HG03095 (cell line): ENCODE data around the gene NEDD8.

Experiments
- ATAC-seq: cut with Tn5 transposase; IDR thresholded peaks from one replicate; pipeline ENCODE4 v1.9.1; 2021; ENCODE audit warnings: moderate library complexity; ENCODE audit not compliant: unreplicated experiment

The NEDD8 gene

DNA sequence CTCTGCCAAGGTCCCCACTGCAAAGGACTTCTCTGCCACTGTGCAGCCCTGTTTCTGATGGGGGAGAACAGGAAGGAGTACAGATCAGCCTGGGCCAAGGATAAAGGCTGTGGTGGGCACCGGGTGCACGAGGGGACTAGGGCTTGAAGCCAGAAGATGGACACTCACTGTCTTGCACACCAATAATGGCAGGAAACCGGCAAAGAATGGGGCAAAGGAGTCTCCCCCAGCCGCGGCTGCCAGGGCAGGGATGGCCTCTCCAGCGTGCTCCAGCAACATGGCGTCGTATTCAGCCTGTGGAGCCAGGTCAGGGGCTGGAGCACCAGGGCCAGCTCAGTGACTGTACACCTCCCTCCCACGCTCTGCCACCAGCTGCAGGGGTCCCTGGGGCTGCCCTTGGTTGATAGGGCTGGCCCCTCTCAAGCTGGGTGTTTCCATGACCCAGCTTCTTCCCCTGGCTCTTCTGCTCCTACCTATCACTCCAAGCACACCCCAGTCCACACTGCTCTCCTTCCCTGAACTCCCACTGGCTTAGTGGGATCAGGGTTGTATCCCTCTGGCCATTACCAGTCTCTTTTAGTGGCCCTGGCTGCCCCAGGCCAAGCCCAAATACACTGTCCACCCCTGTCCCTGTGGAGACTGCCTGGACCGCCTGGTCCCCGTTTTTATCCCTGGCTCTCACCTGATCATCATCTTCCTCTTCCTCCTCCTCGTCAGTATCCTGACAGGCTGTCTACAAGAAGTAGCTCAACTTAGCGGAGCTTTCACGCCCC, 49.9 kb downstream of the NEDD8 start:
- ATAC-seq = no peak

DNA sequence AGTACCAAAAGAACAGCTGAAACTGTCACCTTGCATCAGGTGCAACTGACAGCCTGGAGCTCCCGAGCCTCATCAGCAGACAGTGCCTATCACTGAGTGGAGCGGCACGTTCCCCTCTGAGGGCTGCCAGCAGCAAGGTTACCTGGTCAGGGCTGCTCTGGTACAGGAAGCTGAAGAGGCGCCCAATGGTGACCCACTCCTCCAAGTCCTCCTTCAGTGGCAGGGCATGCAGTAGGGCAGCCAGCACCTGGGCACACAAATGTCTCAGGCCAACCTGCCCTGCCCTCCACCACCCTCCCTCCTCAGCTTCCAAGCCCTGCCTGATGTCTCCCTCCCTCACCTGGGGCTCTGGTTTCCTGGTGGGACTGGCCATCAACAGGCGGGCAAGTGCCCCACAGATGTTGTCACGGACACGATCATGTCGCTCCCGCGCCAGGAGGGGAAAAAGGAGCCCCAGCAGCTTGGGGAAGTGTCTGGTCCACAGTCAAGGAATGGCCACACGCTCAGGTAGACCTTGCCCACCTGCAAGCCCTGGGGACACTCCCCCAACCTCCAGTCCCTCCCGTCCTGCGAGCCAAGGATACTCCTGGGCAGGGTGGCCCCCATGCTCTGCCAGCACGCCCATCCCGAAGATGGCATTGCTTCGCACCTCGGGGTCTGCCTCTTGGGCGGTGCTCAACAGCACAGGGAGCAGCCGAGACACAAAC, 50.6 kb downstream of the NEDD8 start:
- no peak for ATAC-seq

DNA sequence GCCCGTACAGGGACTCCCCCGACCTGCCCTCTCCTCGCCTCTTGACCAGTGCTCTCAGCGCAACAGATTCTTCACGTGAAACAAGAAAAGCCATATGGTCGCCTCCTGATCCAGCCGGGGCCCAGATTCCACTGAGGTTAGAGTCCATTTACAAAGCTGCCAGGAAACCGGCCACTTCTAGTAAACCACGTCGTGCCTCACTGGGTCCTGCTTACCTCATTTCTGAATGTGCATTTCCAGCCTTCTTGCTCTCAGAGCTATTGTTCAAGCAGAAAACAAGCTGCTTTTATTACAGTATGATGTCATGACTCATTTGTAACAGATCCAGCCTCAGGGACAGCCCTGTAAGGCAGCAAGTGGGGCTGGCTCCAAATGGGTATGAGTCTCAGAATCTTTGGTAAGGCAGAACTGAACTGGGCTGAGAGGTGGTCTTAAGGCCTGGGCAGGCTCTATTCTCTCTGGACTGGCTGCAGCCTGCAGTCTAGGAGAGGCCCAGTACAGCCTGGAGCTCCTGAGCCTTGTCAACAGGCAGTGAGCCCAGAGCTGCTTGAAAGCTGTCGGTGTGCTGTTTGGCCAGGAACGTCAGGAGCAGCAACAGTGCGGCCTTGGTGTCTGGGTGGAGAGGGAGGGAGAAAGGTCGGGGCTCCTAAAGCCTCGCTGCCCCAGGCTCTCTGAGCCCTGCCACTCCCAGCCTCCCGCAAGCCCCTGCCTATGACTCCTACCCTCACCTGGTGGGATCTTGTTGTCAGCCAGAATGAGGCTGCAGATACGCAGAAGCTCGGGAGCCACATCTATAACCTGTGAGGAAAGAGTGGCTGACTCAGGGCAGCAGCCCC, 52.0 kb downstream of the NEDD8 start:
- no peak for ATAC-seq

DNA sequence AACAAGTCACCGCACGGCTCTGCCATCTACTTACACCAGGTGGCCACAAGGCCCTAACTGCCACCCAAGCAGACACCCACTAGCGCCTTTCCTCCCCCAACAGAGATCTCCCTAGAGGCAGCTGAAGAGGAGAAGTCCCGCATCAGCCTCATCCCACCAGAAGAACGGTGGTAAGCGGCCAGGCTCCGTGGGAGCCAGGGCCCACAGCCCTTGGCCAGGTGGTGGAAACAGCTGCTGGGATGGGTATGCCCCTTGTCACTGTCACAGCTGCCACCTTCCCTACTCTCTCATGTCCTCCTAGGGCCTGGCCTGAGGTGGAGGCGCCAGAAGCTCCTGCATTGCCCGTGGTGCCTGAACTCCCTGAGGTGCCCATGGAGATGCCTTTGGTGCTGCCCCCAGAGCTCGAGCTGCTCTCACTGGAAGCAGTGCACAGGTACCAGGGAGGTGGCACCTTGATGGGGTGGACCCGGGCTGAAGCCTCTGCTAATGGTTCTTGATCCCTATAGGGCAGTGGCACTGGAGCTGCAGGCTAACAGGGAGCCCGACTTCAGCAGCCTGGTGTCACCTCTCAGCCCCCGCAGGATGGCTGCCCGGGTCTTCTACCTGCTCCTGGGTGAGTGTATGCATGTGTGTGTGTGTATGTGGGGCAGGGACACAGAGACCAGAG, 52.7 kb downstream of the NEDD8 start:
- ATAC-seq = no peak

GRCh38 chr14:24178399-24179178, 53.6 kb downstream of the NEDD8 start:
- no peak for ATAC-seq

- no peak for ATAC-seq
These were observed 54.3 kb downstream of the NEDD8 start for GRCh38 chr14:24177891-24178290.

GRCh38 chr14:24177041-24177825, 54.9 kb downstream of the NEDD8 start:
- no peak for ATAC-seq

DNA sequence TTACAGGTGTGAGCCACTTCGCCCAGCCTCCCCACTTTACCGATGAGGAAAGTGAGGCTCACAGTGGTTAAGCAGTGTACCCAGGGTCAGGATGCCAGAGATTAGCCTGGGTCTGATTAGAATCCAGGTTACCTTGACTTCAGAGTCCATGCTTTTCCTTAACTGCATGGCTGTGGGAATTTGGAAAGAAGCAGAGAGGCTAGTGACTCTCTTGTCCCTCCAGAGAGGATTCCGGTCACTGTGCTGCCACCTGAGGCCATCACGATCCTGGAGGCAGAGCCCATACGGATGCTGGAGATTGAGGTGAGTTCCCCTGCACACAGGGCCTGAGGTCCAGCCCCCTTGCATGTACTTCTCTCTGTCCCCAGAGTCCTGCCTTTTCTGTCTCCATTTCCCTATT, 55.6 kb downstream of the NEDD8 start:
- no peak for ATAC-seq

GRCh38 chr14:24172871-24173281, 59.3 kb downstream of the NEDD8 start:
- ATAC-seq = no peak

DNA sequence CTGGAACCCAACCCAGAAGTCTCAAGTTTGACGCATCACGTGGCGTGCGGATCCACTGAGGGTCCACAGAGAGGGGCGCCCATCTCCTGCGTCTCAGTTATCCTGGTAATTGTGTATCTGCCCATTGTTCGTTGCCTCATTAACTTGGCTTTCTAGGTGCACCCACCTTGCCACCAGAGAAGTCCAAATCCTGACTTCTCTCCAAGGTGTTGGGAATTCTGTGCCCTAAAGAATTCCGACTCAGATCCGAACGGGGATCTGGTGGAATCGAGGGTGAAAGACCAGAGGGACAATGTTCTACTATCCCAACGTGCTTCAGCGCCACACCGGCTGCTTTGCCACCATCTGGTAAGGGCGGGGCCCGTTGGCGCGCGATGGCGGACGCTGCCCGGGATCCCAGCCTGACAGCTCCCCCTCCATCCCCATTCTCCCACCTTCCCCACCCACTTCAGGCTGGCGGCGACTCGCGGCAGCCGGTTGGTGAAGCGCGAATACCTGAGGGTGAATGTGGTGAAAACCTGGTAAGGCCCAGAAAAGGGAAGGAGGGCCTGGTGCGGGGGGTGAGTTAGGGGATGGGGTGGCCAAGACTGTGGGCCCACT, 59.8 kb downstream of the NEDD8 start:
- ATAC-seq = no peak

DNA sequence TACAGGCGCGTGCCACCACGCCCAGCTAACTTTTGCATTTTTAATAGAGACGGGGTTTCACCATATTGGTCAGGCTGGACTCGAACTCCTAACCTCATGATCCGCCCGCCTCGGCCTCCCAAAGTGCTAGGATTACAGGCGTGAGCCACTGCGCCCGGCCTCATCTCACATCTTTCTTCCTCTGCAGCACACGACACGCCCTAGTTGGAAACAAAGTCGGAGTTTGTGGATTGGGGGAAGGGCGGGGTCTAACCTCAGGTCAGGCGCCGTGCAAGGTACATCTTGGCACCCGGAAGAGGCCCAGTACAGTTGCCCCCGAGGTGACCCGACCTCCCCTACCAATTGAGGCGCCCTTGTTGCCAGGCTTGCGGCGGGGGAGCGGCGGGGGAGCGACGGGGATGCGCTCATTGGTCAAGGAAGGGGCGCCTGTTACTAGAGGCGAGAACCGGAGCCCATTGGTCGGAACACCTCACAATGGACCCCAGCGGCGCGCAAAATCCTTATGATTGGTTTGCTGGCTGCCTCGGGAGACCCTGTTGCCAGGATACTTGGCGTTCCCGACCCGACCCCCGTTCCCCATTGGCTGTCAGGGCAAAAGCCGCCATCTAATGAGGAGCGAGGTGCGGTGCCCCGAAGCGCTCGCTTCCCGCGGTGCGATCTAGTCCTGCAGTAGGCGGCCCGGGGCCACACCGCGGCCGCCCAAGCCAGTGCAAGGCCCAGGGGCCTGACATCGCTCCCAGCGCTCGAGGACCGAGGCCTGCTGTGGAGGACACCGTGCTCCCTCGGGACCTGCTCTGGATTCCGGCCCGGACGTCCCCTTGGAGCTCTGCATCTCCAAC, 60.5 kb downstream of the NEDD8 start, which contains the start of gene REC8:
Gene REC8 (plus strand): TSS at position 659 of the 839 bp plus-strand sequence. CDS start 473 bp downstream, outside the sequence.
- ATAC-seq = peak; percentile 87

DNA sequence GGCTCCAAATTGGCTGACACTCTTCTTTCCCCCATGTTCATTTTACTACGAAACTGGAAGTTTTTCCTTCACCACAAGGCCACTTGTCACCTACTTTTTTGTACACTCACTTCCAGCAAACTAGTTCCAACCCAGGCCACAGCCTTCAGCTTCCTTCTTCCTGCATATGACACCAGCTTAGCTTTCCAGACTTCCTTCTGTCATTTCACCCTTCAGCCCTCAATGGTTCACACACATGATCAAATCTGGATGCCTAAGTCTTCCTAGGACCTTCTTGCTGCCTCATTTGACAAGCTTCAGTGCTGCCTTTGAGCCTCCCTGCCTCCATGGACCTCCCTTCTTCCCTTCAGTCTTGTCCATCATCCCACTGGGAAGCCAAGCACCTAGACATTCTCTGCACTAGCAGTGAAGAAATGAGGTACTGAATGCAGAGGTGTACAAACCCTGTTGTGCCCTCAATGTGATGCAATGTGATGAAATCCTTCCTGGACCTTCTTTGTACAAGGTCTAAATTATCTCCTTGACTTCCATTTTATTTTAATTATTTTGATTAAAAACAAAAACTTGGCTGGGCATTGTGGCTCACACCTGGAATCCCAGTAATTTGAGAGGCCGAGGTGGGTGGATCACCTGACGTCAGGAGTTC, 64.6 kb downstream of the NEDD8 start:
- no peak for ATAC-seq
